GM23338 (cell line): ENCODE measurements around the gene RBM45. TPM values are rescaled to one million over a fixed set of nuclear protein-coding genes. Genes with fewer than 3 reads are reported as not detected.

Source experiments
- polyA plus RNA-seq: library from polyadenylated mRNA; unstranded; fragments of >200 nt; fragmentation: Nextera tagmentation; extraction: Ambion mirVana; gene quantifications from 2 replicates; pipeline ENCODE4 v1.2.1, GENCODE V29; 2016
- small RNA-seq: library from RNA; depleted of rRNA; stranded (forward); fragments of <200 nt; gene quantifications from one replicate; pipeline ENCODE3, GENCODE V24; 2014; ENCODE audit warnings: low replicate concordance
- total RNA-seq: library from RNA; depleted of rRNA; stranded (reverse); fragments of >200 nt; shearing (Covaris generic); gene quantifications from 2 replicates; pipeline ENCODE4 v1.2.3, GENCODE V29; 2014; rRNA removed

RBM45 gene
- total and polyA plus RNA-seq, 2 experiments from 2014 or later, result 15.8 to 17.1 TPM

Small RNA genes lying within 50 kb of the gene (small RNA-seq; reads per million reads assigned to genes)
- gene AC011998.1 (not detected), gene RNU5E-9P (1.00 reads per million, percentile 61 among the genes with 10 or more reads in this experiment)

Other genes with a start within 250 kb of the RBM45 start
- gene PDE11A, start 39.7 kb upstream of the RBM45 start, total RNA-seq, result 0.73 and 1.7 TPM in 2 replicates
- 0.02 and 0.08 TPM in 2 replicates for gene PDE11A, start 39.7 kb upstream of the RBM45 start, polyA plus RNA-seq
- 7.9 and 8.5 TPM in 2 replicates for gene OSBPL6, start 82.1 kb downstream of the RBM45 start, total RNA-seq
- 4.5 and 6.0 TPM in 2 replicates for gene OSBPL6, start 82.1 kb downstream of the RBM45 start, polyA plus RNA-seq